ENCODE measurements around the gene EDN3.

EDN3 gene, protein sequence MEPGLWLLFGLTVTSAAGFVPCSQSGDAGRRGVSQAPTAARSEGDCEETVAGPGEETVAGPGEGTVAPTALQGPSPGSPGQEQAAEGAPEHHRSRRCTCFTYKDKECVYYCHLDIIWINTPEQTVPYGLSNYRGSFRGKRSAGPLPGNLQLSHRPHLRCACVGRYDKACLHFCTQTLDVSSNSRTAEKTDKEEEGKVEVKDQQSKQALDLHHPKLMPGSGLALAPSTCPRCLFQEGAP

GRCh38 chr20:59300333-59301081 is at the start of gene EDN3:
Gene EDN3, plus strand, starts transcription at chr20:59300611. Its CDS starts 202 bp downstream, at chr20:59300813.
- DNase-seq (ENCODE audit: low read depth) = no peak

- DNase-seq (ENCODE audit: low read depth) = no peak
These were observed 47.1 kb upstream of the EDN3 start for GRCh38 chr20:59253325-59253724.

DNA sequence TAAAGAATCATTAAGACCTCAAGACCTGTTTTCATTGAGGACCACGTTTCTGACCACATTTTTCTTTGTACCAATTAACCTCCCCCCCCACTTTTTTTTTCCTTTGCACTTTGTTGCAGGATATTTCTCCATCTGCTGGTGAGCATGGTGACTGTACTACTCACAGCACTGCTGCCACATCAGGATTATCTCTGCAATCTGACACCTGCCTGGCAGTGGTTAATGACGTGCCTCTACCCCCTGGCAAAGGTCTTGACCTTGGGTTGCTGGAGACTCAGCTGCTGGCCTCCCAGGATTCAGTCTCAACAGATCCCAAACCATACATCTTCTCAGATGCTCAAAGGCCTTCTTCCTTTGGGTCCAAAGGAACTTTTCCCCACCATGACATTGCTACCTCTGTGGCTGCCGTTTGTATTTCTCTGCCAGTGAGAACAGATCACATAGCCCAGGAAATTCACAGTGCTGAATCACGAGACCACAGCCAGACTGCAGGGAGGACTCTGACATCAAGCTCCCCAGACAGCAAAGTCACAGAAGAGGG is 46.6 kb upstream of the EDN3 start:
- DNase-seq (ENCODE audit: low read depth) = no peak

GRCh38 chr20:59255256-59255655 is 45.2 kb upstream of the EDN3 start:
- no peak for DNase-seq (ENCODE audit: low read depth)

- no peak for DNase-seq (ENCODE audit: low read depth)
These were observed 42.2 kb upstream of the EDN3 start for GRCh38 chr20:59258221-59258621.

GRCh38 chr20:59259946-59260345 is 40.5 kb upstream of the EDN3 start:
- DNase-seq (ENCODE audit: low read depth) = no peak

GRCh38 chr20:59265298-59265697 is 35.1 kb upstream of the EDN3 start:
- DNase-seq (ENCODE audit: low read depth) = no peak

GRCh38 chr20:59268870-59269269 is 31.5 kb upstream of the EDN3 start:
- DNase-seq (ENCODE audit: low read depth) = no peak

GRCh38 chr20:59269411-59270025 is 30.9 kb upstream of the EDN3 start:
- DNase-seq (ENCODE audit: low read depth) = no peak

DNA sequence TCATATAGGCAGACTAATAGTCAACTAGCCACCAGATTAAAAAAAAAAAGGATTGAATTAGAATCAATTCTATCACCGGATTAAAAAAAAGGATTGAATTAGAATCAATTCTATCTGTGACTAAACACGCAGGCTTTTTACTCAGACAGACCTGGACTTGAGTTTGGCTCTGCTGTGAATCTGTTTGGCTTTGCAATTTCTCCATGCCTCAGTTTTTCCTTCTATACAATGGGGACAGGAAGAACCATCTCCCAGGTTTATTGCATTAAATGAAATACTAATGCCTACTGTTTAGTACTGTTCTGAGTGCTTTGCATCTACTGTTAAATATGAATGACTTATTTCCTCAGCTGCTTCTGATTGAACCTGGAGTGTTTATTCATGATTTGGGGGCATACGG is 30.0 kb upstream of the EDN3 start:
- DNase-seq (ENCODE audit: low read depth) = no peak

DNA sequence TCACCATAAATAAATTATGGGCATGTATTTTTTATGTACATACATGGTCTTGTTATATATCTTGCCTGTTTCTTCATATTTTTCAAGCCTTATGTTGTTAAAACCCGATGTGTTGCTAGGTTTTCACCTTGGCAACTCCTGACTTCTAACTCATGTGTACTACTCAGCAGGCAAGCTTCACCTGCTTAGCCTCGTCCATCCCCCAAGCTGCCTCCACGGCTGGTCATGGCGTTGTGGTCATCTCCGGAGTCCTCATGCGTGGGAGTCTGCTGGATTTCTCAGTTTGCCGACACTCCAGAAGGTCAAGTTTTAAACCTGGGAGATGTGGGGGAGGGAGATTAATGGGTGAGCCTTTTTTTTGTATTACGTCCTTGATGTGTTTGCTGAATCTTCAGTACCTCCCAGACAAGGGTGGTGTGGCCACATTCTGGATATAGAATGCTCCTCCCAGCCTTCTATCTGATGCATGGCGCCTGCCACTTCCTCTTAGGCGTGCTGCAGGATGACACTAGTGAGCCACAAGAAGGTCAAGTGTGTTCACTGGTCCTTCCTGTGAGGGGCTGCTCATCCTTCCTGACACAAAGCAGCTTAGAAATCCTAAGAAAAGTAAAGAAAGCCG is 26.6 kb upstream of the EDN3 start:
- no peak for DNase-seq (ENCODE audit: low read depth)

DNA sequence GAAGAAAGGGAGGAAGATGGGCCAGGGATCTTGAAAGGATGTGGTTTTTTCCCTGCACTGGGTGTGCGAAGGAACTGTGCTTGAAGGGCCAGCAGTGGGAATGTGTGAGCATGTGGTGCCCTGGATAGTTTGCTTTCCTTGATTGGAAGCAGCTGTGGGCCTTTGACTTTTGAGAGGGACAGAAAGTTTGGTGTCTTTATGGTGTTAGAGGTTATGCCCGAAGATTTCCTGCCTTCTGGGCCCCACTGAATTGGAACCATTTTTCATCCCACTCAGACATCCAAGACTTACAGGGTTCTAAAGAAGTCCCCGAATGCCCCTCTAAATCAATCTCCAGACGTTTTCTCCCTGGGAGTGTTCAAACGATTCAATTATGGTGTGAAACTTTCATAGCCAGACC is 23.5 kb upstream of the EDN3 start:
- no peak for DNase-seq (ENCODE audit: low read depth)

- no peak for DNase-seq (ENCODE audit: low read depth)
These were observed 15.9 kb upstream of the EDN3 start for GRCh38 chr20:59284470-59284869.

DNA sequence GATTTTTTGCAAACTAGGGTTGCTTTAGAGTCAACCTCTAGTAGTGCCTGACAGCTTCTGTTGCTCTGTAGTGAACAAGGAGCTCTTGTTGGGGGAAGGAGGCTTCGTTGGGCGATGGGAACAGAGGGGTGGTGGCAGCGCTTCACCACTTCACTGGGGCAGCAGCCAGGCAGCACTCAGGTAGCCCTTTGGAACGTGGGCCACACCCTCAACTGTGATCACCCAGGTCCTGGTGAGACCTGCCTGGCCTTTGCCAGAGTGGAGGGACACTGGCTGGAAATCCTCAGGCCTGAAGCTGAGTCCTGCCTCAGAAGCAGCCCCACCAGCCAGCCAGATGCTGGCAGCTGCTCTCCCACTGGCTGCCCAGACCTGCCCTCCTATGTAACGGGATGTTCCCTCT is 10.4 kb upstream of the EDN3 start:
- no peak for DNase-seq (ENCODE audit: low read depth)

GRCh38 chr20:59291740-59292383 is 8.5 kb upstream of the EDN3 start:
- no peak for DNase-seq (ENCODE audit: low read depth)

DNA sequence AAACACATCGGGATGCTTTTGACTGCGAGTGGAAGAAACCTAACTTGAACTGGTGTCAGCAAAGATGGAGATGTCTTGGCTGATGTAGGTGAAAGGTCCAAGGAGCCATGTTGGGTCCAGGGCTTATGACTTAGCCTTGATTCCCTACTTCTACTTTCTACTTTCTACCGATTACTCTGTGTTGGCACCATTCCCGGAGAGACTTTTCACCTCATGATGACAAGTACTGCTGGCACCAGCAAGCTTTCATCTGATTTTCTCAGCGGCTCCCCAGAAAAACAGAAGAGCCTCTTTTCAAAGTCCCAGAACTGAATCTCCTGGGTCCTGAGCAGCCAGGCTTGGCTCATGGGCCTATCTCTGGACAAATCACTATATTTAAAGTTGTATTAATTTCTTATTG is 4.9 kb upstream of the EDN3 start:
- no peak for DNase-seq (ENCODE audit: low read depth)

DNA sequence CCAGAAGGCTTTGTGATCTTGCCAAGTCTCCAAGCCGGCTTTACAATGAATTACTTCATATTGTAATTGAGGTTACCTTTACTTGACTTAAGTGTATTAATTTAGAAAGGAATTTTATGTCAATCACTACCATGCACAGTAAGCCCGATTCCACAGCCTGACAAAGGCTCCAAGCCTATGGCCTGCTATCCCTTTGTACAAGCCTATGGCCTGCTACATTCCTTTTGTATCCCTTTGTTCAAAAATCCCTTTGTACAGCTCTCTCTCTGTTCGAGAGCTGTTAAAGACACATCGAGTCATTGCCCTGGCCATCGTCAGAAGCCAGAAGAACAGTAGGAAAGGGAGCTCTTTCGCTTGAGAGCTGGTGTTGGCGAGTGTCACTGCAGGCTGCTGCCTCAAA is 2.7 kb upstream of the EDN3 start:
- no peak for DNase-seq (ENCODE audit: low read depth)

DNA sequence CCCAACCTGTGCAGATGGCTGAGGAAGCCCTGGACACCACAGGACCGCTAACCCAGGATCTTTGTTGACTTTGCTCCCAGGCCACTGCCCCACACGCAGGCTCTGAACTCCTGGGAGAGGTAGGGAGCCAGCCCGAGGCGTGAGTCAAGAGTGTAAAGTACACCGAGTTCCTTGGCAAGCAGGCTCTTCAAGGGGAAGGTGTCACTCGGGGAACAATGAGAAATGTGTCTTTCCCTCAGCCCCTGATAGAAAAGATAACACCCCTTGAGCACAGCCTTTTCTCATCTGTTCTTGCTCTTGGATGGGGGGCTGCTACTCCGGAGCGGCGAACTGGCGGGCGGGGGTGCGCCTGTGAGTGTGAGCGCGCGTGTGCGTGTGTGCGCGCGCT is 472 bp upstream of the EDN3 start:
- DNase-seq (ENCODE audit: low read depth) = no peak

DNA sequence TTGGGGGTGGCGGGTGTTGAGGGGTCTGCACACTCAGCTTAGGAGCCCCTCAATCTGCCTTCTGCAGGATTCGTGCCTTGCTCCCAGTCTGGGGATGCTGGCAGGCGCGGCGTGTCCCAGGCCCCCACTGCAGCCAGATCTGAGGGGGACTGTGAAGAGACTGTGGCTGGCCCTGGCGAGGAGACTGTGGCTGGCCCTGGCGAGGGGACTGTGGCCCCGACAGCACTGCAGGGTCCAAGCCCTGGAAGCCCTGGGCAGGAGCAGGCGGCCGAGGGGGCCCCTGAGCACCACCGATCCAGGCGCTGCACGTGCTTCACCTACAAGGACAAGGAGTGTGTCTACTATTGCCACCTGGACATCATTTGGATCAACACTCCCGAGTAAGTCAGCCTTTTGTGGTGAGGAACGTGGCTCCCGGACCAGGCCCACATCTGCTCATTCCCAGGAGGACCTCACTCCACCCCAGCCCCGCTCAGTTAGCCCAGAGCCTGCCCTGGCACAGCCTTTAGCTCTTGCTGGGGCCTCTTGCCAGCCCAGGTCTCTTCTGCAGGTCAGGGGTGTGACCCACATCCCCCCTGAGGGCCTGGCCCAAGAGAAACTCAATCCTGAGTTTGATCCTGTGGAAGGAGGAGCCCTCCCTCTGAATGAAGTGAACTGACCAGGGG is 1.1 kb downstream of the EDN3 start:
- DNase-seq (ENCODE audit: low read depth) = no peak

DNA sequence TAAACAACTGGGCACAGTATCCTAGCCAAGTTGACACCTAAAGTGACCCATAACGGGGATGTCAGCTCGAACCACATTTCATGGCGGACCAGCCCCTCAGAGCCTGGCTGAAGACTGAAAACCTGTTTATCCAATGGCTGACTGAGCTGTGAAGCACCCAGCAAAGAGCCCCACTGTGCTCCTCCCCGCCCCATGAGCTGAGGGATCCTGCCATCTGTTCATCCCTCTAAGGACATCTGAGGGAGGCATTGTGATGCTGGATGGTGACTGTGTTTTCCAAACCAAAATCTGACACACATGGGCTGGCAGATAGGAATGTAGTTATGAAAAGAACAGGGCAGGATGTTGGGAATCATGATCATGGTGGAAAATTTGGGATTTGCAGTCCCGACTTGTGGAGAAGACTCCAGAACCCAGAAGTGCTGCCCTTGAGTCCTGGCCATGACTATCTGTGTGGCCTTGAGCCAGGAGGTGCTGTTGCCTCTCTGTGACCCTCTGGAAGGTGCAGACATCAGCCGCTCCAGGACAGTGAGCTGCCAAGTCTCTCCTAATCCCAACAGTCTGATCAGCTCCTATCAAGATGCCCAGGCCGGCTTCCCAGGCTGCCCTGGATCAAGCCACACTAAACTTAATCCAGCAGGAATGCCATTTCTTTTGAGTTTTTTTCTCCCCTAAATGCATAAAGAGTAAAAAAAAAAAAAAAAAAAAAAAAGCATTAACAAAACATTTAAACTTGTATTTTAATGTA is 5.7 kb downstream of the EDN3 start:
- DNase-seq (ENCODE audit: low read depth) = no peak

- DNase-seq (ENCODE audit: low read depth) = no peak
These were observed 6.9 kb downstream of the EDN3 start for GRCh38 chr20:59307270-59307669.

Data from EH (cell line).